ENCODE results near the gene CHRNA9.

DNA sequence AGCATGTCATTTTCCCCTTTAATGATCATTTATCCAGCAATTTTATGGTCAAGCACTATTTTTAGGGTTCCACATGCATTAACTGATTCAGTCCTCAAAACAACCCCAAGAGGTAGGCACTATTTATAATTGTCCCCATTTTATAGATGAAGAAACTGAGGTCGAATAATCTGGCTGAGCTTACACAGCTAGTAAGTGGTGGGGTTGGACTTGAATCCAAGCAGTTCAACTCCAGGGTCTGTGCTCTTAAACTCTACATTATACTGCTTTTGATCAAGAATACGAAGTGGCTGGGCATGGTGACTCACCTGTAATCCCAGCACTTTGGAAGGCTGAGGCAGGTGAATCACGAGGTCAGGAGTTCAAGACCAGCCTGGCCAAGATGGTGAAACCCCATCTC is 3.2 kb upstream of the CHRNA9 start:
- TF ChIP-seq, protein P1, sequence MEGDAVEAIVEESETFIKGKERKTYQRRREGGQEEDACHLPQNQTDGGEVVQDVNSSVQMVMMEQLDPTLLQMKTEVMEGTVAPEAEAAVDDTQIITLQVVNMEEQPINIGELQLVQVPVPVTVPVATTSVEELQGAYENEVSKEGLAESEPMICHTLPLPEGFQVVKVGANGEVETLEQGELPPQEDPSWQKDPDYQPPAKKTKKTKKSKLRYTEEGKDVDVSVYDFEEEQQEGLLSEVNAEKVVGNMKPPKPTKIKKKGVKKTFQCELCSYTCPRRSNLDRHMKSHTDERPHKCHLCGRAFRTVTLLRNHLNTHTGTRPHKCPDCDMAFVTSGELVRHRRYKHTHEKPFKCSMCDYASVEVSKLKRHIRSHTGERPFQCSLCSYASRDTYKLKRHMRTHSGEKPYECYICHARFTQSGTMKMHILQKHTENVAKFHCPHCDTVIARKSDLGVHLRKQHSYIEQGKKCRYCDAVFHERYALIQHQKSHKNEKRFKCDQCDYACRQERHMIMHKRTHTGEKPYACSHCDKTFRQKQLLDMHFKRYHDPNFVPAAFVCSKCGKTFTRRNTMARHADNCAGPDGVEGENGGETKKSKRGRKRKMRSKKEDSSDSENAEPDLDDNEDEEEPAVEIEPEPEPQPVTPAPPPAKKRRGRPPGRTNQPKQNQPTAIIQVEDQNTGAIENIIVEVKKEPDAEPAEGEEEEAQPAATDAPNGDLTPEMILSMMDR (IDR thresholded peaks at IDR 0.05), result no peak
- no peak for TF ChIP-seq BHLHE40 (IDR thresholded peaks at IDR 0.05; ENCODE audit: low read depth, low read length)
- no peak for TF ChIP-seq ZC3H11A (IDR thresholded peaks at IDR 0.05)
